HG03039 (cell line): ENCODE results near the gene HPGD.

Experiments used
- ATAC-seq: cut with Tn5 transposase; IDR thresholded peaks from one replicate; pipeline ENCODE4 v1.9.1; 2021; ENCODE audit warnings: mild to moderate bottlenecking, moderate library complexity; ENCODE audit not compliant: unreplicated experiment

Gene HPGD

DNA sequence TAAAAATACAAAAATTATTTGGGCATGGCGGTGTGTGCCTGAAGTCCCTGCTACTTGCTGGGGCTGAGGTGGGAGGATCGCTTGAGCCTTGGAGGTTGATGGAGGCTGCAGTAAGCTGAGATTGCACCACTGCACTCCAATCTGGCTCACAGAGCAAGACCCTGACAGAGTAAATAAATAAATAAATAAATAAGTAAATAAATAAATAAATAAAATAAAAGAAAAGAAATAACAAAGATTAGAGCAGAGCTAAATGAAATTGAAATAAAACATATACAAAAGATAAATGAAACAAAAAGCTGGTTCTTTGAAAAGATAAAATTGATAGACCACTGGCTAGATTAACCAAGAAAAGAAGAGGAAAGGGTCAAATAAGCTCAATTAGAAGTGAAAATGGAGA, 43.1 kb downstream of the HPGD start:
- no peak for ATAC-seq

DNA sequence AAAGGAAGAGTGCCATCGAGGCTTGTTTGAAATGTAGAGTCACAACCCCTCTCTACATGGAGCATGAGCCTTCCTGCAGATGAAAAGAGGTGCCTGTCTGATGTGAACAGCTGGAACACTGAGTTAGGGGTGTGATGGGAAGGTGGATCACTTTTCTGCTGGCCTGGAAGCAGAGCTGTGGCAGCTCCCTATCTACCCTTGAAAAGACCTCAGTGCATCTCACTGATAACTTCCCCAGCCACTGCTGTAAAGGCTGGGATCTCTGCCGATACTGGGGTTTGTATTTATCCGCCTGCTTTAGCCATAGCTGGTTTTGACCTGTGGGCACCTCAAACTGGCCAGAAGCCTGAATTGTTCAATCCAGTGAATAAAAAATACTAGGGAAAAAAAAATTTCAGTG, 46.8 kb downstream of the HPGD start:
- no peak for ATAC-seq

DNA sequence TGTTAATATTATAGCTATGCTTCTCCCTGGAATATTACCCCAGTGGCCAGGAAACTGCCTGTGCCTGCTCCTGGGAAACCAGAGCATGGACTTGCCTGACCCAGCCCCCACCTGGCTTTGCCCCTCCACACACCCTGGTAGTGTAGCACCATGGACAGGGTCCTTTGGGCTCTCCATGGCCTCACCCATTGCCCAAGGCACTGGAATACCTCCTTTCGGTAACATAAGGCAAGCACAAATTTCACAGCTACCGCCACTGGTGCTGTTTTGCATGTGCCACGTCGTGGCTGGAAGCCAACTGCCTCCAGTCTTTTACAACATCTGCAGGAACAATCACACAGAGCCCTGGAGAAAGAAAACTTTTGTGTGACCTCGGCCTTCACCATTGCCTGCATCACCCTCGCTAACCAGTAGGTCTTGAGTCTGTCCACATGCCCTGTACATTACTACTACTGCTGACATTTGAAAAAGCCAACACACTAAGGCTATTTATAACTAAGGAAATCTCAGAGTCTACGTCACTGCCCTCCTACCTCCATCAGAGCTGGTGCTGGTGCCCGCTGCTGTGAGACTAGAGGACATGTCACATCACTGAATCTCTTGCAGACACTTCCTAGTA, 47.7 kb downstream of the HPGD start:
- no peak for ATAC-seq

DNA sequence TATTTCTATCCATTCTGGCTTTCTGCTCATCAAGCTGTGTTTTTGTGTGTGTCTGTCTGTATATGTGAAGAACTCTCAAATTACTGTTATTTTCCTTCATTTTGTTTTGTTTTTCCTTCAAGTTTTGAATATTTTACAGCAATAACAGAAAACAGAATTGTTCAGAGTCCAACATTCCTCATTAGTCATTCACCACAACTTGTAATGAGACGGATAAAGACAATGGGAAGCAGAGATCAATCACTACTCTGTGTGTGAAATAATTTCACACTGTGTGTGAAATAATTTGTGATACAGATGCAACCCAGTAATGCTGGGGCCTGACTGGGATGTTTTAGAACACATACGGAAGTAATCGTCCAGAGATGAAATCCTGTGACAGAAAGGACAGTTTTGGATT, 55.2 kb downstream of the HPGD start:
- ATAC-seq, result no peak

DNA sequence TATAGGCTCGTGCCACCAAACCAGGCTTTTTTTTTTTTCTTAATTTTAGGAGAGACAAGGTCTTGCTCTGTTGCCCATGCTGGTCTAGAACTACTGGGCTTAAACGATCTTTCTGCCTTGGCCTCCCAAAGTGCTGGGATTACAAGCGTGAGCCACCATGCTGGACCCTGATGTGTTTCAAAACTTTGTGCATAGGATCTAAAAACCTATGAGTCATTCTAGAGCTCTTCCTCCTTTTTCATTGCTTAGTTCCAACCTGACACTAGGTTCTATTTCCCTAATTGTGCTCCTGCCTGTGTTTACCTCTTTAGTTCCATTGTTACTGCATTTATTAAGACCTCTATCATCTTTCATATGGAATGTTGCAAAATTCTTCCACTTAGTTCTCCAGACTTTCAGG, 57.3 kb downstream of the HPGD start:
- no peak for ATAC-seq

DNA sequence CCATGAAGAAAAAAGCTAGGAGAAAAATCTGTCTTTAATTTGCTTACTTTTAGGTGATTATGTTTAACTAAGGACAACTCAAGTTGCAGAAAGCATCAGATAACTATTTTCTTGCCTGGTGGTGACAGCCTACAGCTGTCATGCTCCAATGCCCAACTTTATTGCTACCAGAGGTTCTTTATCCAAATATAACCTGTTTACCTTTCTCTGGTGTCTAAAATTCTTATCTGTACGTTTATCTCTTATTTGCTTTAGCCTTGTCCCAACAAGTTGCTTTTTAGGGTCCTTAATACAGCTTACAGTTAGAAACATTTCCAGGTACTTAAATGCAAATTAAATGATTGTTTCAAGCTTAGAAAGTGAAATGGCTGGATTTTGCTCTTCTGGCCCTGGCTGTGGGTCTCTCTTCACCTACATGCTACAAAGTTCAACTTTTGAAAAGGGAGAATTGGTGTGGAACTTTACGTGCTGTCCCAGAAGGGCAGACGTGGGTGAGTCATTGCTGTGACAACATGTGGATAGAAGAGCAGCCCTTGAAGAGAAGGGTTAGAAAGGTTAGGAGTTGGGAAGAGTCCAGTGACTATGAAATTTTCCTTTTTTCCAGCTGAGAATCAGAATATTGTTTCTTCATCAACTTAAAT, 60.7 kb downstream of the HPGD start:
- ATAC-seq, result no peak

DNA sequence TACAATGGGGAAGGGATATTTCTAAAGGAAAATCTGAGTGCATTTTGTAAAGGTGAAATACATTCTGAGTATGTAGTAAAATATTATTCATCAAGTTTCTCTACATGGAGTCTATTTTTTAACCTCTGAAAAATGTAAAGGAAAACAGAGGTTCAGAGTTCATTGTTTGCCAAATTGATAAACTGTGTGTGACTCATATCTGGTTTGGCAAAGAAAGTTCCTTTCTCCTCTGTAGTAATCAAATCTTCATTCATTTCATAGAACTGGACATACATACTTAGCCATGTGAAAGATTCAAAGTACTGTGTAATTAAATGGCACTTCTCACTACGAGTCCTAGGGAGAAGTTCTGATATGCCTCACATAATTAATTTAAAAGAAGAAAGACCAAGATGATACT, 61.6 kb downstream of the HPGD start:
- no peak for ATAC-seq

DNA sequence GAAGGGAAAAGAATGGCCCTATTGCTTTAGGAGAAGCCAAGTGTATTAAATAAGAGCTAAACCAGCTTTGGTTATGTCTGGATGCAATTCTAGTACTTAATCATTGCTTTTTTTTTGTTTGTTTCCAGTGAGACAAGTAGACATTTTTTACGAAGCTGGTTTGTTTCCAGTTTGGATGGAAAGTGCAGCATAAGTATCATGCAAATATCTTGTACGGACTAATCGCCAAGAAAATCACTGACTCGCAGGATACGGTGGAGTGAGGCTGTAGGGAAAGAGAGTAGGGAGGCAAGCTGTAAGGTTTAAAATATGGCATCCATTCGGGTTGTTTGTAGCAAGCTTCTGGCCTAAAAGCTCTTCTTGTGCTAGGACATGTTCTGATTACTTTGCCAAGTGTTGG, 64.8 kb downstream of the HPGD start:
- no peak for ATAC-seq

DNA sequence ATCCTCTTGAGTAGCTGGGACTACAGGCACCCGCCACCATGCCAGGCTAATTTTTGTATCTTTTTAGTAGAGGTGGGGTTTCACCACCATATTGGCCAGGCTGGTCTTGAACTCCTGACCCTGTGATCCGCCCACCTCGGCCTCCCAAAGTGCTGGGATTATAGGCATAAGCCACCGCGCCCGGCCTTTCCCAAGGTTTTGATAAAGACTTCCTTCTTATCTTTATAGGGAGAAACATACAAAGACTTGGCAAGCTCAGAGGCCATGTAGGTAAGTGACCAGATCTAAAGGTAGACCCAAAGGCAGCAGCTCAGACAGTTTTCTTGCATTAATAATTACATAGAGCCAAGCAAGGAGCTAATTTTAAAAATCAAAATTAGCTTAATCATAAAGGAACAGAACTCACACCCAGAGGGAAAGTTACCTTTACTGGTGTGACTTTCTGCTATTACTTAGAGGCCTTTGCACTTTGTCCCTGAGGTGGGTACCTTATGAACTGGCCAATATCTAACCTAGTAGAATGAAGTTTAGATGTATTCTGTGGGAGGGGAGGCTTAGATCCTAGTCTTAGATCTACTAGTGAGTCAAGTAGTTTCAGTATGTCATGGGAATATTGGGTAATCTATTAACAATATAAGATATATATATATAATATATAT, 67.3 kb downstream of the HPGD start:
- no peak for ATAC-seq

DNA sequence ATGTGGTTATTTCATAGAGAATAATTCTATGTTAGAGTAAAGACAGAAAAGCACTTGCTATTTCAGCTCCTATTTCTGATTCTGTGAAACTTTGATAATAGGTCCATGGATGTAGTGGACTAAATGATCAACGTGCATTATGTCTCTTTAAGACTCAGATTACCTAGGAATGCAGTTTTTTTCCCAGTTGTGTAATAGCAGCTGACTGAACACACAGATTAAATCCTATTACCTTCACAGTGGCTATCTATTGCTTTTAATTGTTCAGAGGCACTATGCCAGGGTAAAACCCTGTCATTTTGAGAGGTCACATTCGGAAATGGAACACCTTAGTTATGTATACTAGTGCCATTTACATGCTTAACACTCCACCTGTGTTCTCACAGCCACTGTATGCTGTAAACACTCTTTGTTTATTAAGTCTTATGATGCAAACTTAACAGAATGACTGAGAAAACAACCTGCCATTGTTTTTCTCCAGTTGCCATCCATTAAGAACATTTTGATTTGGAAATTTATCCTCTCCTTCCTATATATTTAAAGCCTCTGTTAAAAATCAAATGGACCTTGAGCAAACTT, 70.5 kb downstream of the HPGD start:
- ATAC-seq, result no peak

DNA sequence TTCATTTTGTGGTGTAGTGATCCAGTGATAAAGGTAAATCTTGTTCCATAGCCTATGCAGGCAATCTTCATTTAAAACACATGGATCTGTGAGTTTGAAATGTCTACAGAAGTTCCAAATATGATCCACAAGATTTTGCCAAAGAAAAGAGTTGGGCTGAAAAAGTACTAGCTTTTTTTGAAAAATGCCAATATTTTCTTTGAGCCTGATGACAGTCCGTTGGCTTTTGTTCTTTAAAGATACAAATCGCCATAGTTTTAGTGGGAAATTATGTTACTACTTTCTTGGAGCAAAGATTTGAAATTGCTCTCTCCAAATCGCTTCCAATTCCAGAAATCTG, 71.5 kb downstream of the HPGD start:
- no peak for ATAC-seq

DNA sequence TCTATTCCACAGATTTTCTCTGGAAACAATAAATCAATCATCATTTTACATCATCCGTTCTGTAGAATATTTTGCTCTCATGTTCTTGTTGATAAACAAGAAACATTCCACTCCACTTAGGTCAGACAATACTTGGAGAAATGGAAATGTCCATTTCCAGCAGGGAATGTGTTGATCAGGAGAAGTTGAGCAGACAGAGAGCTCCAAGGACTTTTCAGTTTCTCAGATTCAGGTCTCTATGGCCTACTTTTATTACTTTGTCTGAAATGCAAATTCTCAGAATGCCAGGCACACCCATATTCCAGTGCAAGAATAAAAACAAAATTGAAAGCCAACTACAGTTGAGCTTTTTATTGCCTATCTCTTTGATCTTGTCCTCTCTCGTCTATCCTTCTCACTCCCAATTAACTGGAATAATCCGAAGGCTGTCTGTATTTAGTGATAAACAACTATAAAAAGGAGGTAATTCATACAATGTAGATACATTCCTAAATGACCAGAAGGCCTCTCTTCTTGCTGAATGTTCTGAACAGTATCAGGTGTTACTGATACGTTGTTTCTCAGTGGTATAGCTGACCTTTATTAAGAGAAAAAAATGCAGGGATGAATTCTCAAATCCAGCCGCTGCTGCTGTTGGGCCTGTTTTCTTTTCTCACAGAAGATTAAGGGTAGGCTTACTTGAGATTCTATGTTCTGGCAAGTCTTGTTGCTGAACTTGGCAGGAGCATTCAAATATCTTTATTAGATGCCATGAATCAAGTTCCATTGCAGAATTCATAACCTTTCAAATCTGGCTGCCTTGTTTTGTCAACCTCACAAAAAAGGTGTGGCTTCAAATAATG, 72.1 kb downstream of the HPGD start:
- ATAC-seq, result no peak

DNA sequence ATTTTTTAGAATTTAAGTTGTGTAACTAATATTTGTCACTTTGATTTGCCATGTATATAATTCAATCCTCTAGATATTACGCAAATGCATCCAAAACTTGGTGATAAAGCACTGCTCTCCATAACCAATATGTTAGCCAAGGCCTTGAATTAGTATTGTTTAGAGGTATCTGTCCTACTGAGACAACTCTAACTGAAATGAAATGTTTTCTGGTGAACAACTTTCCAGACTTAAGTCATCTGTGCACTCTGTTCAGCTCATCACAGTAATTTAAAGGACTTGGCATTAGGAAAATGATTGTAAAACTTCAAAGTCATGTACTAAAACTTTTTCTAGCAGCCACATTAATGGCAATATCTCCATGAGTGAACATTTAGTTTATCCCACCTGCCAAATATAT, 73.1 kb downstream of the HPGD start:
- no peak for ATAC-seq

DNA sequence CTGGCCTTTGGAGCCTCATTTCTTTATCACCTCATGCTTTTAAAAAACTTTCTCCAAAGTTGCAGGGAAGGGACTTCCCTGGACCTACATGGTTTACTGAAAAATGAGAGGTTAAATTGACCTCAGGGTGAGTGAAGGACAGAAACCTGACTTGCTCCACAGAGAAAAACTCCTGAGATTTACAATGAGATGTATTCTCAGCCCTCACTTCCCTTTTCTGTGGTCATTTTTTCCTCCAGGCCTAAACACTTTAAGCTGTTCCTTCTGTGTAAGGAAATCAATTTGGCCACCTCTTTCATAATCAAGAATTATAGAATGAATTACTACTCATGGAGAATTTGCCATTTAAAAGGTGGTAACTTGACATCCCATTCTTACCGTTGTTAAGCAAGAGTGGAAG, 77.9 kb downstream of the HPGD start:
- ATAC-seq, result no peak
